Suppressor macrophage treated with lipopolysaccharide for 1 hour (primary cell): Measurements from ENCODE around the gene C1QTNF1.

ENCODE experiments used
- DNase-seq, 3 donors: peaks; one replicate each; pipeline ENCODE4 v3.0.0-alpha.2; 2020 to 2022

The C1QTNF1 gene

DNA sequence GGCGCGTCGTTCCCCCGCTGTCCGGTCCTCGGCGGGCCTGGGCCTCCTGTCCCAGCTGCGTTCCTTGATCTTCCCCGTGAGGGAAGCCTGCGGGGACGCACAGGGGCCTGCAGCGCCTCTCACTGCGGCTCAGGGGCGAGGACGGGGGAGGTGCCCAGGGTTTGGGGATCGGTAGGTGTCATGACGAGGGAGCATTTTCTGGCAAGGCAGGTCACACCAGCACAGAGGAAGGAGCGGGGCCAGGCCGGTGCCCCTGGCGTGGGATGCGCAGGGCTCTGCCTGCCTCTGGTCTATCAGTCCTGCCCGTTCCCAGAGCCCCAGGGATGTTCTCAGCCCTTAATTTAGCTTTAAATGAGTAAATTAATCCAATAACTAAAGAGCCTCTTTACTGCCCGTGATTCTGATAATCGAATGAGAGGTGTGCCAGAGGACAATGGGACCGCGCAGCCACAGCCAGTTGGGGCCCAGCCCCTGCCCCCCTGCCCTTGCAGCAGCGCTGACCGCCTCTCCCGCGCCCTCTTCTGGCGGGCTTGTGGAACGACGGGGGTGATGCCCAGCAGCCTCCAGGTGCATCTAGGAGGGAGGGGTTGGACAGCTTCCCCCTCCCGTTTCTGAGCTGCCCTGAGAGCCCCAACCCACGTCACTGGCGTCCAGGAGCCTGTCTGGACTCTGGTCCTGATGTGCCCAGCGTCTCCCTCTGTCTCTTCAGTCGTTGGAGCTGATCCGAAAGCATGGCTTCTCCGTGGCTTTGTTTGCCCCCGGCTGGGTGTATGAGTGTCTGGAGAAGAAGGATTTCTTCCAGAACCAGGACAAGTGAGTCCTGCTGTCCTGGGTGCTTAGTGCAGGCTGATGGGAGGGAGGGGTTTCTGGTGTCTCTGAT, 58.6 kb downstream of the C1QTNF1 start:
- peak; percentile 55 to 75 (median 61) for DNase-seq

DNA sequence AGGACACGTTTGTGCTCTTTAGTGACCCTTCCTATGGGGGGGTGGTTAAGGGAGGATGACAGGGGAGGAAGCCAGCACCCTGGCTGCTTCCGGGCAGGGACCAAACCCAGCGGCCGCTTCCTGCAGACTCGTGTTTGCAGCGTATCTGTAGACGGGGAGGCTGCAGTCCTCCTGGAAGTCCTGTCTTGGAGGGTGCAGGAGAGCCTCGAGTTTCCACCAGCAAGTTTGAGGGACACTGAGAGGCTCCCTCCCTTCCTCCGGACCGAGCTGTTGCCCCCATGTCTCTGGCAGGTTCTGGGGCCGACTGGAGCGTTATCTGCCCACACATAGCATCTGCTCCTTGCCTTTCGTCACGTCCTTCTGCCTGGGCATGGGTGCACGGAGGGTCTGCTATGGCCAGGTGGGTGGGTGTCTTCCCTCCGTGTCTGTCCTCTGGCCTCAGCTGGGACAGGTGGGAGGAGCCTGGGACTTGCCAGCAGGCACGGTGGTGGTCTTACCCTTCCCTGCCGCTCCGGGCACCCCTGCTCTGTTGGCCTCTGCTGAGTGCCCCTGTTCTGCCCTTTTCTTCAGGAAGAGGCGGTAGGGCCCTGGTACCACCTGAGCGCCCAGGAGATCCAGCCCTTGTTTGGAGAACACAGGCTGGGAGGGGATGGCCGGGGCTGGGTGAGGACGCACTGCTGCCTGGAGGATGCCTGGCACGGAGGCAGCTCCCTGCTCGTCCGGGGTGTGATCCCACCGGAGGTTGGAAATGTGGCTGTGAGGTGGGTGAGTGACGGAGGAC, 59.4 kb downstream of the C1QTNF1 start:
- DNase-seq, result no peak

DNA sequence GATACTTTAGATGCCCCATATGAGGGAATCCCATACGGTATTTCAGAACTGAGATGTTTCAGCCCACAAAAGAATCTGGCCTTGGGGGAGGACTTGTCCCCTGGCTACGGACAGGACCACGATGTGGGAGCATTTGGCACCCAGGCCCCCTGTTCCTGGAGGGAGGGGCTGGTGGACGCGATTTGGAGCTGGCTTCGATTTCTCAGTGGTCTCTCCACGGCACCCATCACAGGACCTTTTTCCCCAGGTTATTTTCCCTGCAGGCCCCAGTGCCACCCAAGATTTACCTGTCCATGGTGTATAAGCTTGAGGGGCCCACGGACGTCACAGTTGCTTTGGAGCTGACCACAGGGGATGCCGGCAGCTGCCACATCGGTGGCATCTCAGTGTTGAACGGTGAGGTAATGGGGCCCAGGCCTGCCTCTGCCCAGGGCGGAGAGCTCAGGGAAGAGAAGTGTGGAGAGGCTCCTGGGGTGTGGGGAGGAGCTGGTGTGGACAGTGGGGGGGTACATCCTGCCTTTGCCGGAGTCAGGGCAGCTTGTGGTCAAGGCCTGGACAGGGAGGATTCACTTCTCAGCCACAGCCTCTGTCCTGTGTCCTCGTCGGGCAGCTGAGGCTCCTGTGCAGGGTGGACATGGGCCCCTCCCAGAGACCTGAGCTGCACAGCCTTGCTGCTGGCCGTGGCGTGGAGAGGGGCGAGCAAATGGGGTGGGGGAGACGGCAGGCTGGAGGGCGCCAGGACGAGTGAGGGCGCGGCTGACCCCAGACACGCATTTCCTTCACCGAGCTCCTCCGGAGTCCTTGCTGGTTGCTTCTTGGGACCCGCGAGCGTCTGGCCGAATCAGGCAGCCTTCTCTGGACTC, 60.6 kb downstream of the C1QTNF1 start:
- DNase-seq, result no peak

DNA sequence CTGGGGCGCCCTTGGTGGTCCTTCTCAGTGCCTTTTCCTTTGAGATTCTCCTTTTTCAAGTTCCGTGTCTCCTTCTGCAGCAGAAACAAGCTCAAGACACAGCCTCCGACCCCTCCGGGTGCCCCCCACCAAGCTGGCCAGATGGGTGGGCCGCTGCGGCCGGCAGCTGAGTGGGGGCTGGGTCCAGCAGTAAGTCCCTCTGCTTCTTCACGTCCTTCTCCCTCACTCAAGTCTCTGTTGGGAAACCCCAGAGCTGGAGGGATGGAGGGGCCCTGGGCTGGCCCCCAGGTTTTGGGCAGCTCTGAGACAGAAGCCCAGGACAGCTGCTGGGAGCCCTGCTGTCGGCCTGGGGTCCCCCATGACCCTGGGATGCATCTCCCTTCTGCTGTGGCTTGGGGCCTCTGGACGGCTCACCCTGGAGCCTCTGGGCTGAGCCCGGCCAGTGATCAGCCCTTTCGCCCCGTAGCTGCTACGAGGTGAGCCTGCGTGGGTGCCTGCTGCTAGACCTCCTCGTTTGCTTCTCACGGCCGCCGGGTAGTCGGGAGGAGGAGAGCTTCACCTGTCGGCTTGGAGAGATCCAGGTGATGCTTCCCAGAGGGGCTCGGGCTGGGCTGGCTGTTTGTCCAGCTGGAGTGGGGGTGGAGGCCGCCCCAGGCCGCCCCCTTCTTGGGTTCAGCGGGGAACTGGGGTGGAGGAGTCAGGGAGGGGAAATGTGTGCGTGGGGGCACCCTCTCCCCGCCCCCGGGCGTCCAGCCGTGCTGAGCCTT, 61.4 kb downstream of the C1QTNF1 start:
- DNase-seq, result no peak

DNA sequence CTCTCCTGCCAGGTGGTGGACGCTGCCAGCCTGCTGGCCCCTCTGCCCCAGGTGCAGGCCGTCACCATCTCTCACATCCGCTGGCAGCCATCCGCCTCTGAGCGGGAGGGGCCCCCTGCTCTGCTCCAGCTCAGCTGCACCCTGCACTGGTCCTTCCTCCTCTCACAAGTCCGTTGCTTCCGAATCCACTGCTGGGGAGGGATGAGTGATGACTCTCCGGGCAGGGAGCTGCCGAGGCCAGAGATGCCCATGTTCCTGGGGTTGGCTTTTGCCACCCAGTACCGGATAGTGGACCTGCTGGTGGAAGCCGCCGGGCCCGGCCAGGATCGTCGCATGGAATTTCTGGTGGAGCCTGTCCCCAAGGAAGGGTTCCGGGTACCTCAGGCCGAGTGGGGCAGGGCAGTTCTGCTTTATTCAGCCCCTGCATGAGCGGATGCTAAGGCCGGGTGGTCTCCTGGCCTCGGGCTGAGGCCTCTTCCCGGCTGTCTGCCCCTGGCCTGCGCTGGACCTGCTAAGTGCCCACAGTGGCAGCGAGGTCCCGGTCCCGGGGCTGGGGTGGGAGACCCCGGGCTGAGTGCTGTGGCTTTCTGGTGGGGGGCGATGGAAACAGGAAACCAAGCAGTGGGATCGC, 62.1 kb downstream of the C1QTNF1 start:
- no peak for DNase-seq

DNA sequence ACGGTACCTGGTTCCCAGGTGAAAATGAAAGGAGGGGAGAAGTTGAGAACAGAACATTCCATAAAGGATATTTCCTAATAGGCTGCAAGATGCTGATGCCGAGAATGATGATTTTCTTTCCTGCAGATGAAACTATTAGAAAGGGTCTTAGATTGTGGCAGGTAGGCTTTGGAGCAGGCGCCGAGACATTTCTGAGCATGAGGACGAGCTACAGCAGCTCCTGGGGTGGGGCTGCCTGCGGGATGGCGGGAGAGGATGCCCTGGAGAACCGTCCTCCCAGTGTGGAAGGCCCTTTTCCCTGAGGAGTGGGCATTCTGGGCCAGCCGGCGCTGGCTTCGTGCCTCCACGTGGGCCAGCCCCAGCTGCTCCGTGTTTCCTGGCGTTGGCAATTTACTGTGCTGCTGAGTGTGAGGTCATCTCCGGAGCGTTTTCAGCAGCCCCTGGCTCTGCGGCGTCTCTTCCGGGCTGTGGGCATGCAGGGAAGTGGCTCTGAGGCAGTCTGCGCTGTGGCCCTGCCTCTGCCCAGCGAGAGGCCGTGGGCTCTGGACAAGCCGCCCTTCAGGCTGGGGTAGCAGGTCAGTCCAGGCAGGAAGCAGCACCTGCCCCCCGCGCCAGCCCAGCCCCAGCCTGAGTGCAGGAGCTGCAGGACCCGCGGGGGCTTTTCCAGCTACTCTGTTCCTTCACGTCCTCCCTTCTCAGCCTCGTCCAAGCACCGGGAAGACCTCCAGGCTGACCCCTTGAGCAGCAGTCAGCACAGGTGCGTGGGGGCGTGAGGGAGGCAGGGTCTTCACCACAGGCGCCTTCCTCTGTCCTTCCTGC, 62.8 kb downstream of the C1QTNF1 start:
- no peak for DNase-seq

DNA sequence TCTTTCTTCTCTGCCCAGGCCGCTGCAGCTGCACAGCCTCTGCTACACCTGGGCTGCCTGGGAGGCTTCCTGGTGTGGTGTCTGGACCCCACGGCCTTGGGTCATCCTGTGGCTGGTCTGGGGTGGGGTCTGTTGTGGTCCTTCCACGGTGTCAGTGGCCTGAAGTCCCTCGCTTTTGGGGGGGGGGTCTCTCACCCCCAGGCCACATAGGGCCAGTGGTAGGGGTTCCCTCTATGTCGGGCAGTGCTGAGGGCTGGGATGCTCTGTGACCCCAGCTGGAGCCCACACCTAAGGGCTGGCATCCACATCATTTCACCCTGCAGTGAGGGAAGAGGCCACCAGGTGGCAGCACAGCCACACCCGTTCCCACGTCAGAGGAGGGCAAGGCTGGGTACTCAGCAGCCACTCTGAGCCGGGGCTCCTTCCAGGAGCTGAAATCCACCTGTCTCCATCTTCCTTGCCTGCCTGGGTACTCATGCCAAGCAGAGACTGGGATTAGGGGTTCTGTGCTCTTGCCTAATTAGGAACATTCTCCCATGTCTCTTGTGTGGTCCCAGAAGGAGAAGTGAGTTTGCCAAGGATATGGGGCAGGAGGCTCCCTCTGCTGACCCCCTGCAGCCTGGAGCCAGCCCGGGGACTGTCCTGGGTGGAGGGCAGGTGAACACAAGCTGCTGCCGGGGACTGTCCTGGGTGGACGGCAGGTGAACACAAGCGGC, 63.6 kb downstream of the C1QTNF1 start:
- peak; percentile 69 to 80 (median 75) for DNase-seq

DNA sequence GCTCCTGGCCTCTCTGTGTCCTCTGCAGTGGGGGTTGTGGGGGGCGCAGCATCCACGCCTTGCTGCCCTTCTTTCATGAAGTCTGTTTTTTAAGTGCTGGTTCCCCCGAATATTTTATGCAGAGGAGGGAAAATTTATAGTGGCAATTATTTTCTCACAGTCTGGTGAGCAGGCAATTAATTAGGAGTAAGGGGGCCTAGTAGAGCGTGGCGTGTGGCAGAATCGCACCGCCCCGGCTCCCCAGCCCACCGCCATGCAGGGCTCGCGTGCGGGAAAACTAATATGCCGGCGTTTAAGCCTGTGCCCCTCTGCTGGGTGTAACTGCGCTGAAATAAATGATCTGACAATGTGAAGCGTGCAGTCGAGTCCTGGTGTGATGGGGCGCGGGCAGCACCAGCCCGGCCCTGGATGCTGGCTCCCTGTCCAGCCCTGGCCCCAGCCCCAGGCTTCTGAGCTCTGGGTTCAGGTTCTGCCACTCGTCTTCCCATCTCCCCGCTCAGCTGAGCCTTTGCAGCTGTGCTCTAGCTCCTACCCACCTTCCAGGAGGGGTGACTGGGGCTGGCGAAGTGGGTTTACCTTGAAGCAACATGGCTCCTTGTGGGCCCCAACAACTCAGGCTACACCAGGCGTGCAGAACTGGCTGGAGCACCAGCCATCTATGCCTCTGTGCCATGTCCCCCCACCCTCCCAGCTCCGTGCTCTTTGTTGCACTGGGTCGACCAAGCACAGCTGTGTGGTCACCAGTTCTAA, 64.5 kb downstream of the C1QTNF1 start:
- no peak for DNase-seq

DNA sequence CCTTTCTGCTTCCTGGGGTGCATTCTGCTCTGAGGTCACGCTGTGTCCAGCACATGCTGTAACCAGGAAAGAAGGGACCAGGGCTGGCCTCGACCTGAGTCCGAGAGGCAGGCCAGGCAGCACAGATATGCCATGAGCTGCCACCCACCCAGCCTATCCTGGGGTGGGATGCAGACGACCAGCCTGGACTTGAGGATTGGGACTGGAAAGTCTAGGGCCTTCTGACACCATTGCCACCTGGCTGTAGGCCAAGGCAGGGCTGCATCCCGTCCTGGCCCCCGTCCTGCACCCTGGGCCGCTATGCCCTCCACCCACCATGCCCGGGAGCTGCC, 65.0 kb downstream of the C1QTNF1 start:
- no peak for DNase-seq

DNA sequence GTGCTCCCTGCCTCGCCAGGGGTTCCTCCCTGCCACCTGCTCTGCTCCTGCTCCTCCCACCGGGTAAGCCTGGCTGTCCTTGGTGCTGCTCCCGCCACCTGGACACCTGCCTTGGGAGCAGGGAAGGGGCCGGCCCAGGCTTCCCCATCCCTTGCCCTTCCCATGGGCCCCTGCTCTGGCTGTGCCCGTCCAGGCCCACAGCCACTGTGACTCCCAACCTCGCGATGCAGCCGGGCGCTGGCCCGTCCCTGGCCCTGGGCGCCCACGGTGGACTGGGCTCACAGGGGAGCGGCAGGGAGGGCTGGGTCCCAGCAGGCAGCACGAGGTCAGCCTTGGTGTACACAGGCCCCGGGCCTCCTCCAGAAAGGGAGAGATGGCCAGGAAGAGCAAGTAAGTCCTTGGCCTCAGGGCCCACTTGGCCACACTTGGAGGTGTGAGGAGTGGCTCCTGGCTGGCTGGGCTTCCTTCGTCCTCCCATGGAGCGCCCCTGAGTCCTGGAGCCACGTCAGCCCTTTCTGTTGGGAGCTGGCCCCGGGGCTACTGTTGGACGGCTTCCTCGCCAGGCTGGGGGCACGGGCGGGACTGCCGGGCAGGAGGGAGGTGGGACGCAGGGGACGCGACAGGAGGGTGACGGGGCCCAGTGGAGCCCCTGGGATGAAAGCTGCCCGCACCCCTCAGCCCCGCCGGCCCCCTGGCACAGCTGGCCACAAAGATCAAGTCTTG, 65.9 kb downstream of the C1QTNF1 start:
- no peak for DNase-seq

DNA sequence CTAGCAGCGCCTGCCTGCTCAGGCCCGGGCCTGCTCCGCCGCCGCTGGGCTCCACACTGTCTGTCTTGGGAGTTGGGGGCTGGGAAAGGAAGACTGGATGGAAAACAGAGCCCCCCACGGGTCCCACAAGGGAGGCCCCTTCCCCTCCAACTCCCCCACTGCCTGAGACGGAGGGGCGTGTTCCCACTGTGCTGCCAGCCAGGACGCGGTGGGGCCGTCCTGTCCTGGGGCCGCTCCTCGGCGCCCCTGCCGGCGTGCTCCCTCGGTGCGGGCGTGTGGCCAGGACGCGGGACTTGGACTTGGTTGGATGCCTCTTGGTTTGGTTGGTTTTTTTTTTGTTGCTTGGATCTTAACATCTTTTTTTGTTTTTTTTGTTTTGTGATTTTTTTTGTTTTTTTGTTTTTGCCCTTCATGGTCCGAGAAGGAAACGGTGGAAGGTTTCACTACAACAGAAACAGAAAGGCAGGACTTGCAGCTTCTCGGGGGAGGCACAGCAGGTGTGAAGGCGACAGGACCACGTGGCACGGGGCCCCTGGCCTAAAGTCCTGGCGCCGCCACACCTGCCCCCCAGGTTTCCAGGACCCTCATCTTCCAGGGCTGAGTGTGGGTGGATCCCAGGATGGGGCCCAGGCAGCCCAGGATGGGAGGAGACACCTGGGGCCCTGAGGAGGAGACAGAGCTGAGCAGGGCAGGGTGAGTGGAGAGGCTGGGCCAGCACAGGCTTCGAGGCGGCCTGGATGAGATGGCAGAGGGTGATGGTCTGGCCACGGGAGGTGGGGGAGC, 66.7 kb downstream of the C1QTNF1 start:
- DNase-seq, result no peak

DNA sequence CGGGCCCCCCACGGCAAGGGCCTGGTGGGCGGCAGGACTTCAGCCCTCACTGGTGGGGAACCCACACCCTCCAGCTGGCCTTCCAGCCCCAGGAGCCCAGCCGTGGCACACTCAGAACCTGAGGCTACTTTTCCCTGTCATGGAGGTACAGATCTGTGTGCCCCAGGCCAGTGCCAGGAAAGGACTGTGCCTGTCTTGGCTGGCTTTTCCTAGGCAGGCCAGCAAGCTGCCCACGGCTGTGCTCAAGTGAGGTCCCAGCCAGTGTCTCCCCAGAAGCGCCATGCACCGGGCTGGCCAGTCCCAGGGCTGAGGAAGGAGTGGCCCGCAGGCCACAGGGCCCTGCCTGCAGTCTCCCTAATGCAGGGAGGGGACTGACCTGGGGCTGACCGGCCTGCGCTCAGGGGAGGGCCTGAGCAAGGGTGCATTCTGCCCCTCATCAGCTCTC, 67.3 kb downstream of the C1QTNF1 start:
- no peak for DNase-seq

DNA sequence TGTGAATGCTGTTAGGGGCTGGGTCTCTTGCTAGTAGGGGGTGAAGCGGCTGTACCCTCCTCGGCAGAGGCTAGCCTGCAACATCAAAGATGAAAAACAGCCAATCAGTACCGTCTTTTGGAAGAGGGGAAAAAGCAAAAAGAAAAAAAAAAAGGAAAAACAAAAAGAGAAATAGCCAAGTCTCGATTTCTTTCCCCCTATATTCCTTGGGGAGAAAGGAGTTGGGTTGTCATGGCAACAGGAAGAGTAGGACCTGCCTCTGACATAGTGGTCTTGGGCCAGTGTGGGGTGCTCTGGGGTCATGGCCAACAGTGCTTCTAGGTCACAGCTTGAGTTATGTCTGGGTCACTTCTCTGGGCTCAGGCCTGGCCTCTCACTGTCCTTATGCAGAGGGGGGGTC, 68.6 kb downstream of the C1QTNF1 start:
- DNase-seq, result no peak

DNA sequence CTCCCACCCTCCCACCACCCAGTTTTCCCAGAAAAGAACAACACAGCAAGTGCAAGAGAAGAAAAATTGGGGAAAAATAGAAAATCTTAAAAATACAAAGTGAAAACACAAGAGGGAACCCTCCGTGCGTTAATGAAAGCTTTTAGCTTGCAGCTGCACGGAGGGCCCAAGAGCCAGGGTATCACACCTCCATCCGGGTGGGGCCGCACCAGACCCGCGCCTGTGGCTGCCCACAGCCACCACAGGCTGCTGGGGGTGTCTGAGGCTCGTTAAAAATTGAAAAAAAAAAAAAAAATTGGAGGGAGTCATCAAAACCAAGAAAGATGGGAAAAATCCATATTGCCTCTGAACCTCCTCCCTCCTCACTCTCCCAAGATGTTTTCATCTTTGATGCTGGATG, 69.3 kb downstream of the C1QTNF1 start:
- no peak for DNase-seq

DNA sequence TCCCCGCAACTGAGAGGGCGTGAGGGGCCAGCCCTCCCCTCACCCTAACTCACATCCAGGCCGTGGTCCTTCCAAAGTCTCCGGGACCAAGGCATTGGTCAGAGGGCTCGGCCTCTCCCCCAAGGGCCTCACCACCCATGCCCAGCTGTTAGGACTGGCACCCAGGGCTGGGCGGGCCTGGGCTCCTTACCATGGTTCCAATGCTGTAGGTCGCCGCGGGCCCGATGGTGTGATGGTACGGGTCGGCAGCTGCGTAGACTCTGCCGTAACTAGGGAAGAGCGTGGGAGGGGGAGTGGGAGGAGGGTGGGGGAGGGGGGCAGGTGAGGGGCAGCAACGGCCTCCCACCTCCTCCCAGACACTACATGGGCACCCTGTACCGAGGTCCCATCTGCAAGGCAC, 70.3 kb downstream of the C1QTNF1 start:
- DNase-seq, result no peak

DNA sequence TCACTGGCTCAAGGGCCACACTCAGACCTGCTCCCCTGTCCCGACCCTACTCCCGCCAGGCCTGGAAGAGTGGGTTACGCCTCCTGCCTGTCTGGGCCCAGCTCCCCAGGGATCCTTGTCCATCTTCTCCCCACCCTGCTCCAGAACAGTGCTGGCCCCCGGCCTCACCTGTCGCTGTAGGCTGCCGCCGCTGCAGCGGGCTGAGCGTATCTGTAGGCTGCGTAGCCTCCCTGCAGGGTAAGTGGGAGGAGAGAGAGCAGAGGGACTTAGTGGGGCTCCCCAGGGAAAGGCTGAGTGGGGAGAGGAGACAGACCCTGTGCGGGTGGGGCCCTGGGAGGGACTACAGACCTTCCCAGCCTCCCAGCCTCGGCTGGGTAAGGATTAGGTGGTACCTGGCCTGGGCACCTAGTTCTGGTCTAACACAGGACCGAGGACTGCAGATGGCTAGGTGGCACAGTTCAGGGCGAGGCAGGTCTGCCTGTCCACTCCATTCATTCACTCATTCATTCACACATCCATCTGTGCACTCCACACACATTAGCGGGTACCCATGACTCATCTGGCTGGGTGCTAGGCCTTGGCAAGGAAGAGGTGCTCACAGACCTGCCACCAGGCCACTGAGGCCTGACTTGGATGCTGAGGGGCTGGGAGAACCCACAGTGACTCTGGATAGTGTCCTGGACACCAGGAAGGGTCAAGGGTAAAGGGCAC, 71.5 kb downstream of the C1QTNF1 start:
- DNase-seq, result no peak

DNA sequence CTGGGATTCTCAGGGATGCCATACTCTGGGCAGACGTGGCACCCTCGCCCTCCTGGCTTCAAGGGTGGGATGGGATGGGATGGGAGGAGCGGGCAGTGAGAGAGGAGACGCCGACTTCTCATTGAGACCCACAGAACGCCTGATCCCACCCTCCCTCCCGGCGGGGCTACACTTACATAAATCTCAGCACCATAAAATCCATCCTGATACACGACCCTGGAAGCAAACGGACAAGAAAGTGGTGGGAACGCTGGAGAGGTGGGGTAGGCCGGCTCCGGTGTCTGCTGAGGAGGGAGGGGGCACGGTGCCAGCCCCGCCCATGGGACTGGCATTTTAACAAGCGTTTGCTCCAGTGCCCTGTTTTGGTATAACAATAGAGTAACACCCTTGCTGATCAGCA, 72.5 kb downstream of the C1QTNF1 start:
- no peak for DNase-seq
